Uterus (tissue), 2 donors: ENCODE data around the gene IQCB1.

Source experiments
- POLR2A ChIP-seq, 2 donors: fragments of 450-650 bp; IDR thresholded peaks; one replicate each; pipeline ENCODE4 v1.6.1; 2016; ENCODE audit warnings: antibody characterized with exemption in 2 of 2, mild to moderate bottlenecking in 1 of 2, moderate library complexity in 1 of 2
- TF ChIP-seq, protein P1 (sequence below), 4 experiments: fragments of 200-600 bp in 2 of 4; fragments of 450-650 bp in 2 of 4; sonication (generic) in 2 of 4; IDR thresholded peaks; one replicate each; pipeline ENCODE4 v1.5.1; 2016 to 2019; ENCODE audit warnings: antibody characterized with exemption in 4 of 4, mild to moderate bottlenecking in 2 of 4, moderate library complexity in 1 of 4

DNA sequence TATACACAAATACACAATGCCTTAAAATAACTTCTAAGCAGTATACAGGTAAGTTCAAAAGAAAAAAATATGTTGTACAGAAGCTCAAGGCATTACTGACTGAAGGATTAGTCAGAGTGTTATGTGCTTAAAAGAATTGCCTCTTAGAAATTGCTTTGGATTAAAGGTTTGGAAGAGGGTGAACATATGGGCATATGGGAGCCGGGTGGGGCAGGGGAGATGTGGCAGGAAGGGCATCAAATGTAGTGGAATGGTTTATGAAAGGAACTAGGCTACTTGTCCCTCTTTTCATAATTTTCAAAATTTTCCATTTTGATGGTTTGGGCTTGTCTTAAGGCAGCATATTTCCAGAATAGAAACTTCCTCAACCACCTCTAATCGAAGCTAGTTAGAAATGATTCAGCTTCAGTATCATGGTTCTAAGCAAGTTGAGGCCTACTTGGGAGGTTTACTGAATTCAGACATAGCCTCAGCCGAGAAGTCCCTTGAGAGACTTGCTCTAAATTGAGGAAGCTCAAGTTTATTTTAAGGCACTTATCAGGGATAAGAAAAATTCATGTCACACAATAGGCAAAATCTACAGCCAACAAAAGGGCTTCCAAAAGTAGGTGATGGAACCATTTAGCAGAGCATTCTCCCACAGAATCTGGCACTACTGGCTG lies 75.2 kb downstream of the IQCB1 start:
- TF ChIP-seq, protein P1, sequence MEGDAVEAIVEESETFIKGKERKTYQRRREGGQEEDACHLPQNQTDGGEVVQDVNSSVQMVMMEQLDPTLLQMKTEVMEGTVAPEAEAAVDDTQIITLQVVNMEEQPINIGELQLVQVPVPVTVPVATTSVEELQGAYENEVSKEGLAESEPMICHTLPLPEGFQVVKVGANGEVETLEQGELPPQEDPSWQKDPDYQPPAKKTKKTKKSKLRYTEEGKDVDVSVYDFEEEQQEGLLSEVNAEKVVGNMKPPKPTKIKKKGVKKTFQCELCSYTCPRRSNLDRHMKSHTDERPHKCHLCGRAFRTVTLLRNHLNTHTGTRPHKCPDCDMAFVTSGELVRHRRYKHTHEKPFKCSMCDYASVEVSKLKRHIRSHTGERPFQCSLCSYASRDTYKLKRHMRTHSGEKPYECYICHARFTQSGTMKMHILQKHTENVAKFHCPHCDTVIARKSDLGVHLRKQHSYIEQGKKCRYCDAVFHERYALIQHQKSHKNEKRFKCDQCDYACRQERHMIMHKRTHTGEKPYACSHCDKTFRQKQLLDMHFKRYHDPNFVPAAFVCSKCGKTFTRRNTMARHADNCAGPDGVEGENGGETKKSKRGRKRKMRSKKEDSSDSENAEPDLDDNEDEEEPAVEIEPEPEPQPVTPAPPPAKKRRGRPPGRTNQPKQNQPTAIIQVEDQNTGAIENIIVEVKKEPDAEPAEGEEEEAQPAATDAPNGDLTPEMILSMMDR (IDR thresholded peaks at IDR 0.05) = no peak
- no peak for TF ChIP-seq POLR2A (IDR thresholded peaks at IDR 0.05)
